Activated naive CD4-positive, alpha-beta T cell treated with anti-CD3 and anti-CD28 coated beads, Interleukin-2, amount 50 U/mL, for 72 hours (primary cell): Measurements from ENCODE around the gene AP3S1. TPM values are rescaled to one million over a fixed set of nuclear protein-coding genes. Genes with fewer than 3 reads are reported as not detected.
"Not testable (repeated sequence)": the region's sequence is repeated elsewhere in the genome, so short reads cannot be mapped to it uniquely, and the experiment has no call there.

Source experiments
- ATAC-seq, 2 donors: fragments of 150-1000 bp; cut with Tn5 transposase; 2 replicates each; pipeline ENCODE4 v1.10.0; 2021; ENCODE audit warnings: mild to moderate bottlenecking in 2 of 2, moderate library complexity in 2 of 2
- DNase-seq, 2 donors: peaks; one replicate each; pipeline ENCODE4 v3.0.0; 2021 to 2022; ENCODE audit warnings: low spot score in 2 of 2
- H3K27ac Mint-ChIP-seq, 2 donors: one replicate each; pipeline ENCODE4 v1.8.0; 2022; ENCODE audit warnings: mild to moderate bottlenecking in 2 of 2, mixed read lengths in 2 of 2
- H3K36me3 Mint-ChIP-seq, 2 donors: one replicate each; pipeline ENCODE4 v1.8.0; 2022; ENCODE audit warnings: mixed read lengths in 2 of 2
- H3K9me3 Mint-ChIP-seq, 2 donors: one replicate each; pipeline ENCODE4 v1.8.0; 2022; ENCODE audit warnings: mixed read lengths in 2 of 2
- total RNA-seq, 2 donors: library from RNA; stranded (reverse); gene quantifications; one replicate each; pipeline ENCODE4 v1.2.3, GENCODE V29; 2022

The AP3S1 gene
- total RNA-seq, 2 donors from 2014 or later, result 47.6 to 126 TPM

DNA sequence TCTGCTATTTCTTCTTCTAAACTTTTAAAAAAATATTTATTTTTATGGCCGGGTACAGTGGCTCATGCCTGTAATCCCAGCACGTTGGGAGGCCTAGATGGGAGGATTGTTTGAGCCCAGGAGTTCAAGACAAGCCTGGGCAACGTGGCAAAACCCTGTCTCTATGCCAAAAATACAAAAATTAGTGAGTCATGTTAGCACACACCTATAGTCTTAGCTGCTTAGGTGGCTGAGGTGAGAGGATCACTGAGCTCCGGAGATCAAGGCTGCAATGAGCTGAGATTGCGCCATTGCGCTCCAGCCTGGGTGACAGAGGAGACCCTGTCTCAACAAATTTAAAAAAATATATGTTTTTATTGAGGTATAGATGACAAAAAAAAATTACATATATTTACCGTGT lies 5.6 kb downstream of the AP3S1 start:
- no peak for DNase-seq
- peaks cover 4 to 8% of the 10 kb centered on the region in 2 donors for H3K36me3 Mint-ChIP-seq
- H3K27ac Mint-ChIP-seq, result no peak overlapping the region
- no peaks in the 10 kb centered on the region for H3K9me3 Mint-ChIP-seq
- ATAC-seq, result no peak

- ATAC-seq, result no peak
Measured at GRCh38 chr5:115849258-115849798, 7.6 kb downstream of the AP3S1 start.

GRCh38 chr5:115850744-115851416 lies 9.1 kb downstream of the AP3S1 start:
- DNase-seq (no peak), ATAC-seq (no peak)
- Mint-ChIP-seq H3K27ac (no peak overlapping the region), H3K36me3 (peaks cover 7 to 11% of the 10 kb centered on the region in 2 donors), H3K9me3 (no peaks in the 10 kb centered on the region)

More at GRCh38 chr5:115849258-115849798, 7.6 kb downstream of the AP3S1 start:
- Mint-ChIP-seq H3K27ac (no peak overlapping the region), H3K9me3 (no peaks in the 10 kb centered on the region), H3K36me3 (peaks cover 7 to 11% of the 10 kb centered on the region in 2 donors)
- no peak for DNase-seq

GRCh38 chr5:115854139-115854538 lies 12.4 kb downstream of the AP3S1 start:
- peaks cover 7 to 11% of the 10 kb centered on the region in 2 donors for H3K36me3 Mint-ChIP-seq
- H3K27ac Mint-ChIP-seq, result no peak overlapping the region
- H3K9me3 Mint-ChIP-seq, result no peaks in the 10 kb centered on the region
- ATAC-seq (no peak), DNase-seq (no peak)

GRCh38 chr5:115855959-115856358 lies 14.2 kb downstream of the AP3S1 start:
- Mint-ChIP-seq H3K36me3 (peaks cover 10 to 13% of the 10 kb centered on the region in 2 donors), H3K27ac (no peak overlapping the region), H3K9me3 (no peaks in the 10 kb centered on the region)
- ATAC-seq, result no peak
- no peak for DNase-seq

DNA sequence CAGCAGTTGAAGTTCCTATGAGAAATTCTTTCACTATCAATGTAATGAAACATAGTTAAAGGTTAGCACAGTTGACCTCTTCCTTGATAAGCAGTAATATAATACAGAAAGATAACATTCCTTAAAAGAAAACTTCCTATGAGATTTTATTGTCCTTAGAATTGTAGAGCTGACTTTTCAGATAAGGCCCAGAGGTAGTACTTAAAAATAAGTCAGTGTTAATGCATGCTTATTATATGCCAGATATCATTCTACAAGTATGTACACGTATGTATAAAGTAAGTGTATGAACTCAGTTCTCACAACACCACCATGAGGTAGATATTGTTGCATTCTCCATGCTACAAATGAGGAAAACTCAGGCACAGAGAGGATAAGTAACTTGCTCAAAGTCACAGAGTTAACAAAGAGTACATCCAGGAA lies 15.3 kb downstream of the AP3S1 start:
- ATAC-seq (no peak), DNase-seq (no peak)
- peaks cover 13 to 17% of the 10 kb centered on the region in 2 donors for H3K36me3 Mint-ChIP-seq
- no peaks in the 10 kb centered on the region for H3K9me3 Mint-ChIP-seq
- H3K27ac Mint-ChIP-seq, result no peak overlapping the region

DNA sequence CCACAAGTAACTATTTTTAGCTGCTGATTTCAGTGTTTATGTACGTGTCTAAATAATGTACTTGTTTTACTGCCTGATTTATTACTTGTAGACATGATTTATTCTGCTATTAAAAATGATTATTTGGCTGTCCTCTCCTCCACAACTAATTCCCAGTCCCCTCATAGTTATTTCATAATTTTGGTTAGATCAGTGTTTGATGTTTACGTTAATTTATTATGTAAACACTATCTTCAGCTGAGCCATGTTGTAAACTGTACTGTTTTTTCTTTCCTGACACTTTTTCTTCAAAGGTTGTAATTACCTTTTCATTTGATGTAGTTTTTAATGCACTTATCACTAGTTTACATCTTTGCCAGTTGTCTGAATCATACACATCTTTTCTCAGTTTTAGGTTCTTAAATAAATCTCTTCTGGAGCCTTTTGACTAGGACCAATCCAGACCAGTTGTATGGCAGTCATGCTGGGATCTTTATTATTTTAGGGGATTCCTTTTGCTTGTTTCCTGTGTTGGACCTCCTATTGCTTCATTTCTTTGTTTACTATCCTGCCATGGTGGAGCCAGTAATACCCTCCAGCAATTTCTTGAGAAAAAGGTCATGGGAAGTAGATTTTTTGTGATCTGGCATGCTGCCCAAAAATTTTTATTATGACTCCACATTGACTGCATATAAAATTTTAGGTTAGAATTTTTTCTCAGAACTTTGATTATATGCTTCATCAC lies 16.1 kb downstream of the AP3S1 start:
- H3K9me3 Mint-ChIP-seq, result no peaks in the 10 kb centered on the region
- DNase-seq (no peak), ATAC-seq (no peak)
- H3K27ac Mint-ChIP-seq, result no peak overlapping the region
- peaks cover 13 to 17% of the 10 kb centered on the region in 2 donors for H3K36me3 Mint-ChIP-seq

DNA sequence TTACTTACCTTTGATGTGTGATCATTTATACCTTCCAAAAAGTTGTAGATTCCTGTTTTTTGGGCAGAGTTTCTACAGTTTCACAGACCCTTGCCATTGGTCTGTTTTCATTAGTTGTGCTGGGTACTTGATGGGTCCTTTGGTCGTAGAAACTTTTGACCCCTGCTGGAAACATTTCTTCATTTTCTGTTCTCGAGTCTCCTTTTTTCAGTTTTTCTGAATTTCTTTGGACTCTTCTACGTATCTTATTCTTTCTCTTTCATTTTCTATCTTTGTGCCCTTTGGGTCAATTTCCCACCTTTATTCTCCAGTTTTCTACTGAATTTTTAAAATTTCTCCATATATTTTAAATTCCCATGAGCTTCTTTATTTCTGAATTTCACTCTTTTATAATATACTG lies 16.7 kb downstream of the AP3S1 start:
- peaks cover 12% of the 10 kb centered on the region in 2 donors for H3K36me3 Mint-ChIP-seq

GRCh38 chr5:115859378-115859777 lies 17.6 kb downstream of the AP3S1 start:
- Mint-ChIP-seq H3K36me3 (peaks cover 5% of the 10 kb centered on the region in 2 donors), H3K27ac (no peak overlapping the region), H3K9me3 (no peaks in the 10 kb centered on the region)
- DNase-seq (no peak), ATAC-seq (no peak)

More for the DNA sequence above, 16.7 kb downstream of the AP3S1 start:
- H3K9me3 Mint-ChIP-seq, result no peaks in the 10 kb centered on the region
- ATAC-seq, result no peak
- H3K27ac Mint-ChIP-seq, result no peak overlapping the region
- DNase-seq, result no peak

DNA sequence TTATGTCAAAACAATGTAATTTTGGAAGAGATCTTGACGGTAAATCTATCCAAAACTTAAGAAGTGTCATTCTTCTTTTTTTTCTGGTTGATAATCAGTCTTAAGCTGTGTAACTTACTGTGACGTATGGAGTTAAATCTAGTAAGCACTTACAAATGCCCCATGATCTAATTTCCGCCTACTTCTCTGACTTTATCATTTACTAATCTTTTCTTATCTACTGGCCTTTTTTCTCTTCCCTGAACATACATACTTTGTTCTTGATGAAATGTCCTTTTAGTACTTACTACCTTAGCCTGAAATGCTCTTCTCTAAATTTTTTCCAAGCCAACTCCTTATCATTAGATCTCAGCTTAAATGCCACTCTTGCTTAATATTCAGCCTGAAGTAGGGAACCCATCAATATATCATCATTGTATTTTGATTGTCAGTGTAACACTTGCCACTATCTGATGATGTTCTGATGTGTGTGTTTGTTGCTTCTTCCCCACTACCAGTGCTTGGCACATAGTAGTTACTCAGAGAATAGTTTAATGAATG lies 27.6 kb downstream of the AP3S1 start:
- DNase-seq (no peak), ATAC-seq (no peak)
- peaks cover 12 to 16% of the 10 kb centered on the region in 2 donors for H3K36me3 Mint-ChIP-seq

GRCh38 chr5:115872447-115872846 lies 30.7 kb downstream of the AP3S1 start:
- DNase-seq (no peak), ATAC-seq (no peak)
- Mint-ChIP-seq H3K36me3 (peaks cover 22 to 28% of the 10 kb centered on the region in 2 donors), H3K27ac (no peak overlapping the region), H3K9me3 (no peaks in the 10 kb centered on the region)

More for the DNA sequence above, 27.6 kb downstream of the AP3S1 start:
- H3K9me3 Mint-ChIP-seq, result no peaks in the 10 kb centered on the region
- H3K27ac Mint-ChIP-seq, result no peak overlapping the region

- Mint-ChIP-seq H3K9me3 (no peaks in the 10 kb centered on the region), H3K36me3 (peaks cover 22 to 37% of the 10 kb centered on the region in 2 donors)
- no peak for ATAC-seq
Measured at GRCh38 chr5:115873392-115873791, 31.7 kb downstream of the AP3S1 start.

DNA sequence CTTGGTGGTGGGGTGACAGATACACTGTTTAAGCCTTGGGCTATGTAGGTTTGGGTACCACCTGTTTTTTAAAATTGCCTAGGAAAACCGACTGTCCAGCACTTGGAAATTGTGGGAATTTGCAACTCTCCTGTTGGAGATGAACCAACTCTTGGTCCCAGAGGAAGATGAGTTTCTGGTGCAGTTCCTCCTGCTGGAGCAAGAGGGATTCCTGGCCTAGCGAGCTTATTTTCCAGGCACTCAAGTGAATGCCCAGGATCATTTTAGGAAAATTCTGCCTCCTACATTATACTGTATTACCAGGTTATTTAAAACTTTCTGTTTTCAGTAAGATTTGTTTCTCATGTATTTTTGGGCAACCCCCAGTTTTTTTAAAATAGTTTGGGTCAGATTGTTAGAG lies 33.7 kb downstream of the AP3S1 start:
- ATAC-seq (no peak), DNase-seq (no peak)
- peaks cover 32 to 56% of the 10 kb centered on the region in 2 donors for H3K36me3 Mint-ChIP-seq
- no peaks in the 10 kb centered on the region for H3K9me3 Mint-ChIP-seq
- no peak overlapping the region for H3K27ac Mint-ChIP-seq

More at GRCh38 chr5:115873392-115873791, 31.7 kb downstream of the AP3S1 start:
- DNase-seq, result no peak
- H3K27ac Mint-ChIP-seq, result no peak overlapping the region

GRCh38 chr5:115877342-115877741 lies 35.6 kb downstream of the AP3S1 start:
- H3K27ac Mint-ChIP-seq, H3K9me3 Mint-ChIP-seq: not testable (repeated sequence)
- H3K36me3 Mint-ChIP-seq, result peaks cover 29 to 67% of the 10 kb centered on the region in 2 donors

GRCh38 chr5:115882434-115882833 lies 40.7 kb downstream of the AP3S1 start:
- not testable (repeated sequence) for H3K9me3 Mint-ChIP-seq, ATAC-seq, H3K27ac Mint-ChIP-seq, DNase-seq
- H3K36me3 Mint-ChIP-seq, result peaks cover 22 to 49% of the 10 kb centered on the region in 2 donors

More at GRCh38 chr5:115877342-115877741, 35.6 kb downstream of the AP3S1 start:
- not testable (repeated sequence) for DNase-seq, ATAC-seq

DNA sequence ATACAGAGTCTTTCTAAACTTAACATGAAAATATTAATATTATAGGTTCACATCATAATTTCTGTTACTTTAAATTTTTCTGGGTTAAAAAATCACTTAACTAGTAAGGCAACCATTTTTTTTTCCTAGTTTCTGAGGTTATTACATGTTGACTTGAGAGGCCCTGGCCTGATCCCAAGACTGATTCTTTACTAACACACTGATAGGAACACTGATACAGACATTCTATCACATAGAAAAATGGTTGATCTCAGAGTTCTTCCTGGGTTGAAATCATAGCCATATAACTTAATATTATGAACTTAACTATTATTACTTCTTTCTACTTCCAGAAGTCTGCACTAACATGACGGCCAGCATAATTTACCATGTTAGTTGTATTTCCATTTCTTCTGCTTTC lies 43.0 kb downstream of the AP3S1 start:
- H3K36me3 Mint-ChIP-seq, result peaks cover 17 to 29% of the 10 kb centered on the region in 2 donors
- ATAC-seq (no peak), DNase-seq (no peak)
- H3K27ac Mint-ChIP-seq, result no peak overlapping the region
- peaks cover 0 to 9% of the 10 kb centered on the region in 2 donors for H3K9me3 Mint-ChIP-seq

- not testable (repeated sequence) for ATAC-seq, H3K27ac Mint-ChIP-seq, H3K9me3 Mint-ChIP-seq, DNase-seq
- H3K36me3 Mint-ChIP-seq, result peaks cover 14 to 24% of the 10 kb centered on the region in 2 donors
Measured at GRCh38 chr5:115885208-115885607, 43.5 kb downstream of the AP3S1 start.
